CD4-positive, alpha-beta T cell treated with Interleukin-10 for 1 hour (primary cell): ENCODE results near the gene SPSB3.

Source experiments
- DNase-seq: peaks from one replicate; pipeline ENCODE4 v3.0.0-alpha.2; 2020

The SPSB3 gene

GRCh38 chr16:1773703-1774447 is 8.5 kb downstream of the SPSB3 start:
- DNase-seq: no peak

GRCh38 chr16:1772908-1773702 is 9.3 kb downstream of the SPSB3 start, which contains the start of gene MRPS34:
MRPS34 (minus strand) TSS chr16:1773134; CDS start chr16:1773119, 15 bp downstream.
- DNase-seq: peak; percentile 85

- peak; percentile 35 for DNase-seq
These were observed 9.9 kb downstream of the SPSB3 start, which contains the start of gene EME2 for GRCh38 chr16:1772362-1772907. EME2 (plus strand) TSS chr16:1772810; CDS start chr16:1773228, 418 bp downstream.

GRCh38 chr16:1771864-1772361 is 10.5 kb downstream of the SPSB3 start:
- no peak for DNase-seq

- DNase-seq: peak; percentile 75
These were observed 11.0 kb downstream of the SPSB3 start, which contains the start of gene NME3 for GRCh38 chr16:1771188-1771863. NME3 (minus strand) TSS chr16:1771543; CDS start chr16:1771534, 9 bp downstream.

- peak; percentile 67 for DNase-seq
These were observed 11.8 kb downstream of the SPSB3 start for GRCh38 chr16:1770328-1771187.

- DNase-seq: no peak
These were observed 12.7 kb downstream of the SPSB3 start for GRCh38 chr16:1769402-1770300.

GRCh38 chr16:1768767-1769401 is 13.5 kb downstream of the SPSB3 start:
- no peak for DNase-seq

GRCh38 chr16:1768061-1768766 is 14.2 kb downstream of the SPSB3 start:
- DNase-seq: no peak

GRCh38 chr16:1767116-1767994 is 15.0 kb downstream of the SPSB3 start:
- no peak for DNase-seq

- DNase-seq: no peak
These were observed 15.7 kb downstream of the SPSB3 start for GRCh38 chr16:1766701-1767100.

GRCh38 chr16:1766231-1766630 is 16.1 kb downstream of the SPSB3 start:
- no peak for DNase-seq

GRCh38 chr16:1765826-1766225 is 16.5 kb downstream of the SPSB3 start:
- no peak for DNase-seq

- DNase-seq: no peak
These were observed 17.4 kb downstream of the SPSB3 start for GRCh38 chr16:1764971-1765370.

- no peak for DNase-seq
These were observed 18.6 kb downstream of the SPSB3 start for GRCh38 chr16:1763521-1764511.

GRCh38 chr16:1762879-1763520 is 19.4 kb downstream of the SPSB3 start:
- no peak for DNase-seq
